ENCODE results near the gene LTB.
A peak's percentile ranks its signal among the peaks of the same experiment; 100 is the strongest.

Gene LTB

DNA sequence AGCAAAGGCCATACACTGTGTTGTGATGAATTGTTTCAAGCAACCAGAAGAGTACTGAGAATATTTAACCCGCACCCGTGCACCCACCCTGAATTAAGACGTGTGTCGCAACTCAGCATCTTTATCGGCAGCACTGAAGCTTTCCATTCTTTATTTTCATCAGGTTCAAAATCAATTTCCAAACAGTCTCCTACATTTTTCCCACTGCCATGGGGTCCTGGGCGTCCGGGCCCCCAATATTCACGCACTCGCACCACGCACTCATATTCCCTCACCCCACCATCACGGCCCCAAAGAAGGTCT is 1.8 kb downstream of the LTB start:
- Histone ChIP-seq H4K20me1 (ENCODE audit: insufficient read depth, low read length) (no peaks in the 10 kb centered on the region), H3K9me2 (ENCODE audit: low read depth, low read length) (no peaks in the 10 kb centered on the region), H3K4me2 (ENCODE audit: low read length) (peak overlapping the region; percentile 88), H3K9me3 (ENCODE audit: low read length) (no peaks in the 10 kb centered on the region), H3K9ac (ENCODE audit: low read length) (peak overlapping the region; percentile 88), H3F3A (ENCODE audit: insufficient read depth, low read length) (no peaks in the 10 kb centered on the region), H3K4me1 (ENCODE audit: insufficient read depth, low read length, severe bottlenecking) (peaks cover 60% of the 10 kb centered on the region), H3K27ac (ENCODE audit: low read depth, low read length, poor library complexity, severe bottlenecking) (peak overlapping the region; percentile 8), H3K27me3 (ENCODE audit: insufficient read depth, low read length) (no peaks in the 10 kb centered on the region), H3K79me2 (ENCODE audit: insufficient read depth, low read length) (no peaks in the 10 kb centered on the region), H2AFZ (ENCODE audit: low read length) (no peak overlapping the region), H3K36me3 (ENCODE audit: insufficient read depth, low read length) (no peaks in the 10 kb centered on the region), H3K4me3 (ENCODE audit: low read depth, low read length, poor library complexity, severe bottlenecking) (peak overlapping the region; percentile 92)
- no peak for TF ChIP-seq EZH2 (IDR thresholded peaks at IDR 0.05; ENCODE audit: borderline replicate concordance, low read length)
- TF ChIP-seq, protein P1, sequence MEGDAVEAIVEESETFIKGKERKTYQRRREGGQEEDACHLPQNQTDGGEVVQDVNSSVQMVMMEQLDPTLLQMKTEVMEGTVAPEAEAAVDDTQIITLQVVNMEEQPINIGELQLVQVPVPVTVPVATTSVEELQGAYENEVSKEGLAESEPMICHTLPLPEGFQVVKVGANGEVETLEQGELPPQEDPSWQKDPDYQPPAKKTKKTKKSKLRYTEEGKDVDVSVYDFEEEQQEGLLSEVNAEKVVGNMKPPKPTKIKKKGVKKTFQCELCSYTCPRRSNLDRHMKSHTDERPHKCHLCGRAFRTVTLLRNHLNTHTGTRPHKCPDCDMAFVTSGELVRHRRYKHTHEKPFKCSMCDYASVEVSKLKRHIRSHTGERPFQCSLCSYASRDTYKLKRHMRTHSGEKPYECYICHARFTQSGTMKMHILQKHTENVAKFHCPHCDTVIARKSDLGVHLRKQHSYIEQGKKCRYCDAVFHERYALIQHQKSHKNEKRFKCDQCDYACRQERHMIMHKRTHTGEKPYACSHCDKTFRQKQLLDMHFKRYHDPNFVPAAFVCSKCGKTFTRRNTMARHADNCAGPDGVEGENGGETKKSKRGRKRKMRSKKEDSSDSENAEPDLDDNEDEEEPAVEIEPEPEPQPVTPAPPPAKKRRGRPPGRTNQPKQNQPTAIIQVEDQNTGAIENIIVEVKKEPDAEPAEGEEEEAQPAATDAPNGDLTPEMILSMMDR (IDR thresholded peaks at IDR 0.05; ENCODE audit: low read length) = no peak

DNA sequence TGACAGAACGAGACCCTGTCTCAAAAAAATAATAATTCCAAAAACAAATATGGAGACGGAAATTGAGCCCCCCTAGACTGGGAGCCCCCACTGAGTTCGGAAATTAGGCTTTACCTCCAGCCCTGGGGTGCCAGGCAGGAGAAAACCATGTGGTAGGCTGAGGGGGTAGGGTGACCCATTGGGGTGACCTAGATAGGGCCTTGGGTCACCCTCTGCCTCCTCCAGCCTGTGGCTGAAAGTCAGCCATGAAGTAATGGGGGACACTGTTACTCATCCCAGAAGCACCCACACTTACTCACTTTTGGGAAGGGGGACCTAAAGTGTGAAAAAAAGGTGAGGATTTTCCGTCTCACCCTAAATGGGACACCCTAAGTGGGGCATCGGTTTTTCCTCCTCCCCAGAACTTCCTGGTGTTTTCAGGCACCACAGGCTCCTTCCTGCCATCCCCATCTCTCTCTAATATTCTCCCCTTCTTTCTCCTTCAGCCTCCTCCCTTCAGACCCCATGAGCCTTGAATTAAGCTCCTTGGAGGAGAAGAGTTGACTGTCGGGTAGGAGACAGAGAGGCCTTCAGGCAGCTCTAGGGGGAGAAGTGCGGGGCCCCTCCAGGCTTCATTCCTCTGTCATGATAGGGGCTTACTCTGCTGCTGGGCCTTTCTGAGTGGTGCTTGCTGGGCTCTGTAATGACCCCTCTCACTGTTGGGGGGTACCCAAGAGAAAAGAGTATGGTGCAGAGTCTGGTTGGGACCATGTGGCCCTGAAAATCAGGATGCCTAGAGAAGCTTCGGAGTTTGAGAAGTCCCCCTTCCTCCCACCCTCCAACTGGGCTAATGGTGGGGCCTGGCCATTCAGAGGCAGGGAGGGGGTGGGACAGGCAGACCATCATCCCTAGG is 2.4 kb downstream of the LTB start:
- TF ChIP-seq EZH2 (IDR thresholded peaks at IDR 0.05; ENCODE audit: borderline replicate concordance, low read length) = no peak
- TF ChIP-seq, protein P1 (IDR thresholded peaks at IDR 0.05; ENCODE audit: low read length) = no peak
- peak overlapping the region; percentile 88 for H3K4me2 ChIP-seq (ENCODE audit: low read length)
- no peaks in the 10 kb centered on the region for H3K9me2 ChIP-seq (ENCODE audit: low read depth, low read length)
- H3K9me3 ChIP-seq (ENCODE audit: low read length) = no peaks in the 10 kb centered on the region
- H3K4me3 ChIP-seq (ENCODE audit: low read depth, low read length, poor library complexity, severe bottlenecking) = peak overlapping the region; percentile 92
- H2AFZ ChIP-seq (ENCODE audit: low read length) = no peak overlapping the region
- H4K20me1 ChIP-seq (ENCODE audit: insufficient read depth, low read length) = no peaks in the 10 kb centered on the region
- H3F3A ChIP-seq (ENCODE audit: insufficient read depth, low read length) = no peaks in the 10 kb centered on the region
- H3K36me3 ChIP-seq (ENCODE audit: insufficient read depth, low read length) = no peaks in the 10 kb centered on the region
- H3K4me1 ChIP-seq (ENCODE audit: insufficient read depth, low read length, severe bottlenecking) = peaks cover 60% of the 10 kb centered on the region
- peak overlapping the region; percentile 8 for H3K27ac ChIP-seq (ENCODE audit: low read depth, low read length, poor library complexity, severe bottlenecking)
- no peaks in the 10 kb centered on the region for H3K27me3 ChIP-seq (ENCODE audit: insufficient read depth, low read length)
- H3K9ac ChIP-seq (ENCODE audit: low read length) = peak overlapping the region; percentile 88; the same call in 1 of the 2 replicates
- no peaks in the 10 kb centered on the region for H3K79me2 ChIP-seq (ENCODE audit: insufficient read depth, low read length)

DNA sequence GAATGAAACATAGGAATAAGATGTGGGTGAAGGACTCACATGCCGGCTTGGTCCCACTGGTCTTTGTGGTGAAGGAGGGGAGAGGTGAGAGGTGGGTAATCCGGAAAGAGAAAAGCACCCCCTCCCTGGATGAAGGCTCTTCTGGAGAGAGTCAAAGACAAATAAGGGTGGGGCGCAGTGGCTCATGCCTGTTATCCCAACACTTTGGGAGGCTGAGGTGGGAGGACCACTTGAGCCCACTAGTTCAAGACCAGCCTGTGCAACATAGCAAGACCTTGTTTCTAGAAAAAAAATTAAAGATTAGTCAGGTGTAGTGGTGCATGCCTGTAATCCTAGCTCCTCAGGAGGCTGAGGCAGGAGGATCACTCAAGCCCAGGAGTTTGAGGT is 3.1 kb downstream of the LTB start:
- Histone ChIP-seq H3K9me2 (ENCODE audit: low read depth, low read length) (no peaks in the 10 kb centered on the region), H3K4me1 (ENCODE audit: insufficient read depth, low read length, severe bottlenecking) (peaks cover 55% of the 10 kb centered on the region), H3K9ac (ENCODE audit: low read length) (no peak overlapping the region), H3K36me3 (ENCODE audit: insufficient read depth, low read length) (no peaks in the 10 kb centered on the region), H3K27ac (ENCODE audit: low read depth, low read length, poor library complexity, severe bottlenecking) (no peak overlapping the region), H3K4me3 (ENCODE audit: low read depth, low read length, poor library complexity, severe bottlenecking) (no peak overlapping the region), H2AFZ (ENCODE audit: low read length) (no peak overlapping the region), H4K20me1 (ENCODE audit: insufficient read depth, low read length) (no peaks in the 10 kb centered on the region), H3K4me2 (ENCODE audit: low read length) (no peak overlapping the region), H3F3A (ENCODE audit: insufficient read depth, low read length) (no peaks in the 10 kb centered on the region), H3K27me3 (ENCODE audit: insufficient read depth, low read length) (no peaks in the 10 kb centered on the region), H3K79me2 (ENCODE audit: insufficient read depth, low read length) (no peaks in the 10 kb centered on the region), H3K9me3 (ENCODE audit: low read length) (no peaks in the 10 kb centered on the region)
- no peak for TF ChIP-seq EZH2 (IDR thresholded peaks at IDR 0.05; ENCODE audit: borderline replicate concordance, low read length)
- TF ChIP-seq, protein P1 (IDR thresholded peaks at IDR 0.05; ENCODE audit: low read length) = no peak
